Fibroblast of pulmonary artery (primary cell): ENCODE data around the gene NPEPL1.

Experiments used
- DNase-seq: peaks from one replicate; pipeline ENCODE4 v3.0.0-alpha.2; 2010; ENCODE audit warnings: low read depth
- H3K4me3 ChIP-seq: replicated peaks from 2 replicates; pipeline ENCODE4 v1.5.1; 2011; ENCODE audit warnings: low read depth, mild to moderate bottlenecking, control low read depth, low read length, moderate library complexity
- CTCF ChIP-seq: IDR thresholded peaks from 2 replicates; pipeline ENCODE4 v1.5.1; 2011; ENCODE audit warnings: mild to moderate bottlenecking, control low read depth, low read length, inconsistent platforms; ENCODE audit errors: missing control alignments

Gene NPEPL1

GRCh38 chr20:58737198-58737597, 44.6 kb downstream of the NPEPL1 start:
- no peak overlapping the region for H3K4me3 ChIP-seq
- no peak for DNase-seq
- no peak for TF ChIP-seq CTCF

- DNase-seq, result no peak
- H3K4me3 ChIP-seq, result no peak overlapping the region
- no peak for TF ChIP-seq CTCF
Measured at GRCh38 chr20:58740356-58741308, 48.0 kb downstream of the NPEPL1 start.

- H3K4me3 ChIP-seq, result no peak overlapping the region
- no peak for TF ChIP-seq CTCF
- no peak for DNase-seq
Measured at GRCh38 chr20:58741384-58741783, 48.8 kb downstream of the NPEPL1 start.

- no peak for TF ChIP-seq CTCF
Measured at GRCh38 chr20:58742668-58743566, 50.3 kb downstream of the NPEPL1 start.

GRCh38 chr20:58743929-58744534, 51.4 kb downstream of the NPEPL1 start:
- no peak for TF ChIP-seq CTCF
- DNase-seq, result no peak
- no peak overlapping the region for H3K4me3 ChIP-seq

More at GRCh38 chr20:58742668-58743566, 50.3 kb downstream of the NPEPL1 start:
- no peak overlapping the region for H3K4me3 ChIP-seq
- DNase-seq, result no peak

- no peak for DNase-seq
- no peak for TF ChIP-seq CTCF
- H3K4me3 ChIP-seq, result no peak overlapping the region
Measured at GRCh38 chr20:58744836-58745235, 52.2 kb downstream of the NPEPL1 start.
